HL-60 (cell line): ENCODE data around the gene NOTUM.

Experiments used
- DNase-seq, 2 experiments: peaks; one replicate each; pipeline ENCODE4 v3.0.0-alpha.2; 2010 to 2020; ENCODE audit warnings: low read depth in 1 of 2, low spot score in 1 of 2
- H3K27ac ChIP-seq: fragments of 250-450 bp; sonication (Bioruptor Pico); replicated peaks from 2 replicates; pipeline ENCODE4 v1.5.1; 2020; ENCODE audit warnings: mild to moderate bottlenecking, moderate library complexity
- H3K27me3 ChIP-seq: fragments of 250-450 bp; sonication (Bioruptor Pico); 2 replicates; pipeline ENCODE4 v1.5.1; 2021; ENCODE audit warnings: mild to moderate bottlenecking, moderate library complexity; ENCODE audit not compliant: insufficient read depth, poor library complexity, severe bottlenecking
- H3K4me3 ChIP-seq: replicated peaks from 2 replicates; pipeline ENCODE4 v1.5.1; 2011; ENCODE audit warnings: mild to moderate bottlenecking, control low read depth, low read length; ENCODE audit not compliant: insufficient read depth
- GABPA ChIP-seq: IDR thresholded peaks from 2 replicates; pipeline ENCODE4 v1.6.1; 2012; ENCODE audit warnings: low read depth
- POLR2AphosphoS5 ChIP-seq: IDR thresholded peaks from 2 replicates; pipeline ENCODE4 v1.6.1; 2012; ENCODE audit warnings: low read depth
- SPI1 ChIP-seq: IDR thresholded peaks from 2 replicates; pipeline ENCODE4 v1.6.1; 2012; ENCODE audit warnings: low read depth, mild to moderate bottlenecking, borderline replicate concordance
- TF ChIP-seq, protein P1 (sequence below): IDR thresholded peaks from one replicate; pipeline ENCODE4 v1.5.1; 2011; ENCODE audit warnings: low read length, control low read depth, inconsistent platforms; ENCODE audit not compliant: insufficient read depth
- TF ChIP-seq, protein P2 (sequence below): IDR thresholded peaks from 2 replicates; pipeline ENCODE4 v1.6.1; 2012; ENCODE audit warnings: low read depth; ENCODE audit not compliant: insufficient replicate concordance

NOTUM gene

DNA sequence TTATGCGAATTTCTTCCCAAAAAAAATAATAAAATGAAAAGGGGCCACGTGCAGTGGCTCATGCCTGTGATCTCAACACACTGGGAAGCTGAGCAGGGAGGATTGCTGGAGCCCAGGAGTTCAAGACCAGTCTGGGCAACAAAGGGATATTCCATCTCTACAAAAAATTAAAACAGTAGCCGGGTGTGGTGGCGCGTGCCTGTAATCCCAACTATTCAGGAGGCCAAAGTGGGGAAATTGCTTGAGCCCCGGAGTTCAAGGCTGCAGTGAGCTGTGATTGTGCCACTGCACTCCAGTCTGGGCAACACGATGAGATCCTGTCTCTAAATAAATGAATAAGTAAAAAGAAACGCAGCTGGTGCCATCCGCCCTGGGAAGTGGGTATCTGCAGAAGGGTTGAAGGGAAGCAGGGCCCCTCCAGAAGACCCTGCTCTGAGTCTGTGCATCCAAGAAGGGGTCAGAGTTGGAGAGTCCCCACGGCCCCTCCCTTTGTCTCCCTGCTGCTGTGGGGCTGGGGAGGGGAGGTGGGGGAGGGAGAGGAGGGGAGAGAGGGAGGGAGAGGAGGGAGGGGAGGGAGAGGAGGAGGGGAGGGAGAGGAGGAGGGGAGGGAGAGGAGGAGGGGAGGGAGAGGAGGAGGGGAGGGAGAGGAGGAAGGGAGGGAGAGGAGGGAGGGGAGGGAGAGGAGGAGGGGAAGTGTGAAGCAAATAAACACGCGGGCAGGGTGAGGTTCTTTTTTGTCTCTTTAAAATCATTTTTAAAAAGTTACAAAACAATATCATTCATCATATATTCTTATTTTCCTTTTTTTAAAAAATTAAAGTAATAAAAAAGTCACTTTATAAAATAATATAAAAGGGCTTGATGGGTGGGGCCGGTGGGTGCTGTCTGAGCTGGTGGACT lies 9.0 kb downstream of the NOTUM start:
- no peak for DNase-seq
- no peak overlapping the region for H3K27ac ChIP-seq
- H3K27me3 ChIP-seq: no peaks in the 10 kb centered on the region
- TF ChIP-seq, protein P1, sequence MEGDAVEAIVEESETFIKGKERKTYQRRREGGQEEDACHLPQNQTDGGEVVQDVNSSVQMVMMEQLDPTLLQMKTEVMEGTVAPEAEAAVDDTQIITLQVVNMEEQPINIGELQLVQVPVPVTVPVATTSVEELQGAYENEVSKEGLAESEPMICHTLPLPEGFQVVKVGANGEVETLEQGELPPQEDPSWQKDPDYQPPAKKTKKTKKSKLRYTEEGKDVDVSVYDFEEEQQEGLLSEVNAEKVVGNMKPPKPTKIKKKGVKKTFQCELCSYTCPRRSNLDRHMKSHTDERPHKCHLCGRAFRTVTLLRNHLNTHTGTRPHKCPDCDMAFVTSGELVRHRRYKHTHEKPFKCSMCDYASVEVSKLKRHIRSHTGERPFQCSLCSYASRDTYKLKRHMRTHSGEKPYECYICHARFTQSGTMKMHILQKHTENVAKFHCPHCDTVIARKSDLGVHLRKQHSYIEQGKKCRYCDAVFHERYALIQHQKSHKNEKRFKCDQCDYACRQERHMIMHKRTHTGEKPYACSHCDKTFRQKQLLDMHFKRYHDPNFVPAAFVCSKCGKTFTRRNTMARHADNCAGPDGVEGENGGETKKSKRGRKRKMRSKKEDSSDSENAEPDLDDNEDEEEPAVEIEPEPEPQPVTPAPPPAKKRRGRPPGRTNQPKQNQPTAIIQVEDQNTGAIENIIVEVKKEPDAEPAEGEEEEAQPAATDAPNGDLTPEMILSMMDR: no peak
- TF ChIP-seq SPI1 (no peak), POLR2AphosphoS5 (no peak), GABPA (no peak)
- TF ChIP-seq, protein P2, sequence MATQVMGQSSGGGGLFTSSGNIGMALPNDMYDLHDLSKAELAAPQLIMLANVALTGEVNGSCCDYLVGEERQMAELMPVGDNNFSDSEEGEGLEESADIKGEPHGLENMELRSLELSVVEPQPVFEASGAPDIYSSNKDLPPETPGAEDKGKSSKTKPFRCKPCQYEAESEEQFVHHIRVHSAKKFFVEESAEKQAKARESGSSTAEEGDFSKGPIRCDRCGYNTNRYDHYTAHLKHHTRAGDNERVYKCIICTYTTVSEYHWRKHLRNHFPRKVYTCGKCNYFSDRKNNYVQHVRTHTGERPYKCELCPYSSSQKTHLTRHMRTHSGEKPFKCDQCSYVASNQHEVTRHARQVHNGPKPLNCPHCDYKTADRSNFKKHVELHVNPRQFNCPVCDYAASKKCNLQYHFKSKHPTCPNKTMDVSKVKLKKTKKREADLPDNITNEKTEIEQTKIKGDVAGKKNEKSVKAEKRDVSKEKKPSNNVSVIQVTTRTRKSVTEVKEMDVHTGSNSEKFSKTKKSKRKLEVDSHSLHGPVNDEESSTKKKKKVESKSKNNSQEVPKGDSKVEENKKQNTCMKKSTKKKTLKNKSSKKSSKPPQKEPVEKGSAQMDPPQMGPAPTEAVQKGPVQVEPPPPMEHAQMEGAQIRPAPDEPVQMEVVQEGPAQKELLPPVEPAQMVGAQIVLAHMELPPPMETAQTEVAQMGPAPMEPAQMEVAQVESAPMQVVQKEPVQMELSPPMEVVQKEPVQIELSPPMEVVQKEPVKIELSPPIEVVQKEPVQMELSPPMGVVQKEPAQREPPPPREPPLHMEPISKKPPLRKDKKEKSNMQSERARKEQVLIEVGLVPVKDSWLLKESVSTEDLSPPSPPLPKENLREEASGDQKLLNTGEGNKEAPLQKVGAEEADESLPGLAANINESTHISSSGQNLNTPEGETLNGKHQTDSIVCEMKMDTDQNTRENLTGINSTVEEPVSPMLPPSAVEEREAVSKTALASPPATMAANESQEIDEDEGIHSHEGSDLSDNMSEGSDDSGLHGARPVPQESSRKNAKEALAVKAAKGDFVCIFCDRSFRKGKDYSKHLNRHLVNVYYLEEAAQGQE: no peak
- H3K4me3 ChIP-seq: no peak overlapping the region

DNA sequence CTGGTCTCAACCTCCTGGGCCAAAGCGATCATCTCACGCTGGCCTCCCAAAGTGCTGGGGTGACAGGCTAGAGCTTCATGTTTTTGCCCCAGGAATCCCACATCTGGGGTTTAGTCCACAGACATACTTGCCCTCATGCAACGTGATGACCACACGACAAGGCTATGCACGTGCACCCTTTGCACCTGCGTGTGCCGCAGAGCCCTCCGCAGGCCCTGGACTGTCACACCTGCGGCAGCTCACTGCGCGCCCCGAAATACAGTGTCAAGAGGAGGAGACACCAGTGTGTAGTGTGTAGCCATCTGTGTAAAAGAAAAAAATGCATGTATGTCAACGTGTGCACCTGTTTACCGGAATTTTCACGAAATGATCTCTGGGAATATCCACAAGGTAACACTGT lies 10.5 kb downstream of the NOTUM start:
- H3K4me3 ChIP-seq: no peak overlapping the region
- no peaks in the 10 kb centered on the region for H3K27me3 ChIP-seq
- no peak overlapping the region for H3K27ac ChIP-seq
- TF ChIP-seq, protein P1: no peak
- TF ChIP-seq SPI1 (no peak), POLR2AphosphoS5 (no peak), GABPA (no peak)
- TF ChIP-seq, protein P2: no peak
- DNase-seq: no peak

DNA sequence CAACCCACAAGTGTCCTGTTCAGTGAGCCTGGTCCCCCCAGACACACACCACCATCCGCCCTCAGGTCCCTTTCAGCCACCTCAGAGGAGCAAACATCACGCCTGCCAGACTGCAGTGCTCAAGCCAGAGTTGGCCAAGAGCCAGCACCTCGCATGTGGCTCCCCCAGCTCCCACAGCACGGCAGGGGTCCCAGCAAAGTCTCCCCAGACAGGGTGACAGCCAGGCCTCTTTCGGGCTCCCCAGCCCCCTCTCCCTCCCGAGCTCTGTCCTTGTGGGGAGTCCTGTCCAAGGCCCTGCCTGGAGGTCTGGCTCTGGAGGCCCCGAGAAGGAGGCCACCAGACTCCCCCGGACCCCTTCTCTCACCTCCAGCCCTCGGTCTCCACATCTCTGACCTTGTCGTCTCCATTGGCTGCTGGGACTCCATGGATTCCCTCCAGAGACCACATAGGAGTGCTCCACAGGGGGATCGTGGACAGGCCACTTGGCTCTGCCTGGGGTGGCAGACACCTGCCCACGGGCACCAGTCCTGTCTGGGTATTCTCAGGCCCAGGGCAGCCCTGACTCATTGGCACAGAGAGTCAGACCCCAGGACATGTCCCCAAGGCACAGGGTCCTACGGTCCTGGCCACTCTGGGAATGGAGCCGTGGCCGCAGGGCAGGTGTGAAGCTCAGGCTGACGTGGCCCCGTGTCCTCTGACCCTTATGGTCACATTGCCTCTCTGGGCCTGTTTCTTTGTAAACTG lies 12.2 kb downstream of the NOTUM start:
- H3K4me3 ChIP-seq: no peak overlapping the region
- no peaks in the 10 kb centered on the region for H3K27me3 ChIP-seq
- no peak for DNase-seq
- TF ChIP-seq, protein P2: no peak
- TF ChIP-seq, protein P1: no peak
- TF ChIP-seq GABPA: no peak
- no peak for TF ChIP-seq POLR2AphosphoS5
- no peak for TF ChIP-seq SPI1
- no peak overlapping the region for H3K27ac ChIP-seq
